ENCODE data around the gene STARD4.

STARD4 gene

GRCh38 chr5:111530298-111530740 is 18.0 kb upstream of the STARD4 start:
- in situ Hi-C loops (cut with MboI; ENCODE audit: low sequenced_read_pairs): no loop called here

GRCh38 chr5:111528056-111528455 is 15.7 kb upstream of the STARD4 start:
- in situ Hi-C loops (cut with MboI; ENCODE audit: low sequenced_read_pairs): no loop called here

GRCh38 chr5:111520908-111521307 is 8.6 kb upstream of the STARD4 start:
- in situ Hi-C loops (cut with MboI; ENCODE audit: low sequenced_read_pairs): no loop called here

GRCh38 chr5:111518777-111519176 is 6.4 kb upstream of the STARD4 start:
- in situ Hi-C loops (cut with MboI; ENCODE audit: low sequenced_read_pairs): no loop called here

- in situ Hi-C loops (cut with MboI; ENCODE audit: low sequenced_read_pairs): no loop called here
These were observed 5.6 kb upstream of the STARD4 start for GRCh38 chr5:111517853-111518501.

GRCh38 chr5:111514087-111514486 is 1.8 kb upstream of the STARD4 start:
- in situ Hi-C loops (cut with MboI; ENCODE audit: low sequenced_read_pairs): no loop called here

- in situ Hi-C loops (cut with MboI; ENCODE audit: low sequenced_read_pairs): no loop called here
These were observed 791 bp upstream of the STARD4 start for GRCh38 chr5:111513131-111513520.

GRCh38 chr5:111511831-111512374 is 432 bp downstream of the STARD4 start:
- in situ Hi-C loops (cut with MboI; ENCODE audit: low sequenced_read_pairs): no loop called here

- in situ Hi-C loops (cut with MboI; ENCODE audit: low sequenced_read_pairs): no loop called here
These were observed 1.0 kb downstream of the STARD4 start for GRCh38 chr5:111511174-111511830.

- in situ Hi-C loops (cut with MboI; ENCODE audit: low sequenced_read_pairs): no loop called here
These were observed 3.2 kb downstream of the STARD4 start for GRCh38 chr5:111509119-111509518.

- in situ Hi-C loops (cut with MboI; ENCODE audit: low sequenced_read_pairs): no loop called here
These were observed 5.1 kb downstream of the STARD4 start for GRCh38 chr5:111507276-111507675.

GRCh38 chr5:111505096-111505495 is 7.2 kb downstream of the STARD4 start:
- in situ Hi-C loops (cut with MboI; ENCODE audit: low sequenced_read_pairs): no loop called here

GRCh38 chr5:111502956-111503355 is 9.4 kb downstream of the STARD4 start:
- in situ Hi-C loops (cut with MboI; ENCODE audit: low sequenced_read_pairs): no loop called here

GRCh38 chr5:111498346-111498745 is 14.0 kb downstream of the STARD4 start:
- in situ Hi-C loops (cut with MboI; ENCODE audit: low sequenced_read_pairs): no loop called here

- in situ Hi-C loops (cut with MboI; ENCODE audit: low sequenced_read_pairs): no loop called here
These were observed 17.2 kb downstream of the STARD4 start for GRCh38 chr5:111495159-111495558.

- in situ Hi-C loops (cut with MboI; ENCODE audit: low sequenced_read_pairs): no loop called here
These were observed 17.9 kb downstream of the STARD4 start for GRCh38 chr5:111494355-111494999.

- in situ Hi-C loops (cut with MboI; ENCODE audit: low sequenced_read_pairs): no loop called here
These were observed 19.3 kb downstream of the STARD4 start for GRCh38 chr5:111493031-111493430.

GRCh38 chr5:111488353-111488752 is 24.0 kb downstream of the STARD4 start:
- in situ Hi-C loops (cut with MboI; ENCODE audit: low sequenced_read_pairs): no loop called here

- in situ Hi-C loops (cut with MboI; ENCODE audit: low sequenced_read_pairs): no loop called here
These were observed 25.4 kb downstream of the STARD4 start for GRCh38 chr5:111486926-111487325.

- in situ Hi-C loops (cut with MboI; ENCODE audit: low sequenced_read_pairs): no loop called here
These were observed 26.3 kb downstream of the STARD4 start for GRCh38 chr5:111486055-111486454.

- in situ Hi-C loops (cut with MboI; ENCODE audit: low sequenced_read_pairs): no loop called here
These were observed 32.0 kb downstream of the STARD4 start for GRCh38 chr5:111480346-111480745.

GRCh38 chr5:111478898-111479297 is 33.4 kb downstream of the STARD4 start:
- in situ Hi-C loops (cut with MboI; ENCODE audit: low sequenced_read_pairs): no loop called here

Measured in HL-60/S4 (cell line).